Astrocyte of the spinal cord (primary cell): Measurements from ENCODE around the gene LAMB4.
A peak's percentile ranks its signal among the peaks of the same experiment; 100 is the strongest.

Source experiments
- DNase-seq: peaks from one replicate; pipeline ENCODE4 v3.0.0; 2011; ENCODE audit warnings: low read depth, low spot score
- H3K4me3 ChIP-seq: 2 replicates; pipeline ENCODE4 v1.5.1; 2011; ENCODE audit warnings: low read depth, mild to moderate bottlenecking, low read length, moderate library complexity
- CTCF ChIP-seq: IDR thresholded peaks from 2 replicates; pipeline ENCODE4 v1.5.1; 2012; ENCODE audit warnings: low read depth, mild to moderate bottlenecking, low read length, inconsistent platforms
- in situ Hi-C: cut with HindIII; loops from 2 replicates; pipeline ENCODE4 v1.10.0; 2017; ENCODE audit warnings: low sequenced_read_pairs

LAMB4 gene

GRCh38 chr7:108026116-108026515 lies 104.0 kb downstream of the LAMB4 start:
- no peak overlapping the region for H3K4me3 ChIP-seq
- DNase-seq: no peak
- in situ Hi-C loops: no loop called here
- no peak for TF ChIP-seq CTCF

GRCh38 chr7:108024538-108024937 lies 105.6 kb downstream of the LAMB4 start:
- DNase-seq: no peak
- in situ Hi-C loops: no loop called here
- H3K4me3 ChIP-seq: no peak overlapping the region
- no peak for TF ChIP-seq CTCF

- in situ Hi-C loops: no loop called here
- TF ChIP-seq CTCF: no peak
- no peak for DNase-seq
- no peak overlapping the region for H3K4me3 ChIP-seq
These were observed 109.6 kb downstream of the LAMB4 start for GRCh38 chr7:108020585-108020984.

GRCh38 chr7:108018668-108019067 lies 111.5 kb downstream of the LAMB4 start:
- in situ Hi-C loops: no loop called here
- H3K4me3 ChIP-seq: no peak overlapping the region
- no peak for TF ChIP-seq CTCF
- DNase-seq: no peak

GRCh38 chr7:108017776-108018151 lies 112.4 kb downstream of the LAMB4 start:
- no peak for DNase-seq
- no peak for TF ChIP-seq CTCF
- in situ Hi-C loops: no loop called here
- no peak overlapping the region for H3K4me3 ChIP-seq

- TF ChIP-seq CTCF: peak; percentile 54
- peak; percentile 61 for DNase-seq
- in situ Hi-C loops: no loop called here
- H3K4me3 ChIP-seq: no peak overlapping the region
These were observed 113.1 kb downstream of the LAMB4 start for GRCh38 chr7:108016841-108017775.
